HG02938 (cell line): ENCODE results near the gene SLC30A9.
A peak's percentile ranks its signal among the peaks of the same experiment; 100 is the strongest.

Experiments used
- ATAC-seq: cut with Tn5 transposase; IDR thresholded peaks from one replicate; pipeline ENCODE4 v1.9.1; 2021; ENCODE audit warnings: mild to moderate bottlenecking, moderate library complexity; ENCODE audit not compliant: unreplicated experiment

SLC30A9 gene

DNA sequence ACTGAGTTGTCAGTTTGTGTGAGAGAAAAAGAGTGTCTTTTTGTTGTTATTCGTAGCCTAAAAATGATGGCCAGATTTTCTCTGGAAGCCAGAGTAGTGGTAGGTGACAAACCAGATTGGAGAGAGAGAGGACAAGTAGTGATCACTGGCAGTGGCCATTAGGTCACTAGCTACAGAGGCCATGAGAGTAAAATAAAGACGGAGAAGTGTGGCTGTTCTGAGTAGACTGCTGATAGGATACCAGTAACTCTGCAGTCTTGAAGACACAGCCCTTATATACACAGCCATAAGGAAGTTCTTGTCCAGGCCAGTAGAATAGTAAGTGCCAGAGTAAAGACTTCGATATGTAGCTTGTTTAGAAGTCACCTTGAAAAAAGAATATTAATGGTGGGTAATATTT, 7.7 kb downstream of the SLC30A9 start:
- ATAC-seq, result no peak

DNA sequence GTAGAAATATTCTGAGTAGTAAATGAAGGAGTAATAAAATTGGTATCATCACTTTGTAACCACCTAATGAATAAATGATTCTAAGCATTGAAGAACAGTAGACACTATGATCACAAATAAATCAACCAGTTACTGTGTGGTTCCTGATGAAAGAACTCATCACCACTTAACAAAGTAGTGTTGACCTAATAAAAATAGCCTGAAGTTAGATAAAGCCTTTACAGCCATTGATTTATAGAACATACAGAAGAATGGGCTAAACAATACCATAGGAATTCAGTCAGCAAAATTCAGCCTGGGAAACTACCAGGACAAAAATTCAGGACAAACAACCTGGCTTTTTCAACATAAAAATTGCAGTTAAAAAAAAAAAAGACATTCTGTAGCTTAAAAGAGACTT, 9.0 kb downstream of the SLC30A9 start:
- no peak for ATAC-seq

DNA sequence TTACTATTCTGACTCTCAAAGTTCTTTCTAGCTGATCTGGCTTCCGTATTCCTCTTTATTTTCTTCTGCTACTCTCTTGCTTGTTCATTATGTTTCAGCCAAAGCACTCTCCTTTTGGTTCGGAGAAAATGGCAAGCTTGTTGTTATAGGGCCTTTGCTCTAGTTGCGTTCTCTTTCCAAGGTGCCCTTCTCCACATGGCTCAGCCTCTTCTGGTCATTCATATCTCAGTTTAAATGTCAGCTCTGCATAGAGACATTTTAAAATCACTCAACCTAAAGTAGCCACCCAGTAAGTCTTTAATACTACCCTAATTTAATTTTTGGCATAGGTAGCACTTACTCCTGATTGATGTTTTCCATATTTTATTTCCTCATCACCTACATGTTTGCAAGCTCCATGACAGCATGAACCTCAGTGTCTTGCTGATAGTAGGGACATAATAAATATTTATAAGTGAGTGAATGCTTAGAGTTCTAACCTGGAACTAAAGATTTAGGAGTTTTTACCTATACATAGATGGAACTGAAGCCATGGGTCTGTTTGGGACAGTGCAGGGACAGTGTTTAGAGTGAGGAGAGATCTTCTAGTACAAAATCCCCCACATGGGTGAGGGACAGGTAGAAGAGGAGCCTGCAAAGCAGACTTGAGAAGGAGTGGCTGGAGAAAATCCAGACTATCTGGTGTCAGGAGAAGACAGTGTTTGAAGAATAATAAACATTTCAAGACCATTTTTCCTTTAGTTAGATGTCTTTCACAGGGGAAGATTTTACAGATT, 17.9 kb downstream of the SLC30A9 start:
- no peak for ATAC-seq

DNA sequence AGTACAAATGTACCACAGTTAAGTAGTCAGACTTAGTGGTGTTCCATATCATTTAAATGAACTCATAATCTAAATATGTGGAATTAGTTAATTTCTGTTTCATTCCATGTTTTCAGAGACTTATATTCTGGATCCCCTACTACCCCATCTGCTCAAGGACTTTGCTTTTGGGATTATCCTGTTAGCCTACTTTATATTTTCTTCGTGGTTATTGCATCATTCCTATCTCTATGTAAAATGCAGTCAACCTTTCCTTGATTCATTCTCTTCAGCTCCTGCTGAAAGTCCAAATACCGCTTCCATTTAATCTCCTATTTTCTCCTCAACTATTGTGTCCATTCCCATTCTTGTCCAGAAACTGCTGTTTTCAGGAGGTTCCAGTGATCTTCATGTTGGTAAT, 25.1 kb downstream of the SLC30A9 start:
- no peak for ATAC-seq

DNA sequence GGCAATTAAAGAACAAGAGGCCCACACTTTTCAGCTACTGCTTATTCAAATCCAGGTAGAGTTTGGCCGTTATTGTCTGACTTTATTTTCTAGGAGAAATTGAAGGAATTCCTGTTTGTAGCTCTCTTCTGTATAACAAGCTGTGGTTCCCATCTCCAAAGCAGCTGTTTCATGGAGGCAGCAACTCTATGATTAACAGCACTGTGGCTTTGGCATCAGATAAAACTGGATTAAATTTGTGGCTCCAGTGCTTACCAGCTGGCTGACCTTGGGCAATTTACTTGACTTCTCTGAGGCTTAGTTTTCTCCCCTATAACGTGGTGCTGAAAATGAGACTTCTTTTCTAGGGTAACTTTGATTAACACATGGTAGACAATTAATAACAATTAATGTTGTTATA, 28.1 kb downstream of the SLC30A9 start:
- ATAC-seq, result no peak

DNA sequence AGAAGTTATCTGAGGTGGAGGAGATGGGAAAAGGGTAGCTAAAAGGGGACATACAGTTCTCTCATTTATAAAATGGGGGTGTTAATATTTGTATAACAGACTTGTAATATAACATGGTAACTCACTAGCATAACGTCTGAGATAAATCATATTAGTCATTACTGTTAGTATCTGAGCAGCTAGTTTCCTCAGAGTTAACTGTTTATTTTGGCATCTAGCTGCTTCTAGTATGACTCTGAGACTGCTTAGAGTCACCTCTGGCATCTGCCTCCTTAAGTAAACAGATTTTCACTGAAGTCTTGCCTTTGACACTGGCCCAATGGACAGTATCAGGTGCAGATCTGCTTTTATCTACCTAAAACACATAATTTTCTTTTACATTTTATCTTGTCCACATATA, 58.1 kb downstream of the SLC30A9 start:
- ATAC-seq, result no peak

DNA sequence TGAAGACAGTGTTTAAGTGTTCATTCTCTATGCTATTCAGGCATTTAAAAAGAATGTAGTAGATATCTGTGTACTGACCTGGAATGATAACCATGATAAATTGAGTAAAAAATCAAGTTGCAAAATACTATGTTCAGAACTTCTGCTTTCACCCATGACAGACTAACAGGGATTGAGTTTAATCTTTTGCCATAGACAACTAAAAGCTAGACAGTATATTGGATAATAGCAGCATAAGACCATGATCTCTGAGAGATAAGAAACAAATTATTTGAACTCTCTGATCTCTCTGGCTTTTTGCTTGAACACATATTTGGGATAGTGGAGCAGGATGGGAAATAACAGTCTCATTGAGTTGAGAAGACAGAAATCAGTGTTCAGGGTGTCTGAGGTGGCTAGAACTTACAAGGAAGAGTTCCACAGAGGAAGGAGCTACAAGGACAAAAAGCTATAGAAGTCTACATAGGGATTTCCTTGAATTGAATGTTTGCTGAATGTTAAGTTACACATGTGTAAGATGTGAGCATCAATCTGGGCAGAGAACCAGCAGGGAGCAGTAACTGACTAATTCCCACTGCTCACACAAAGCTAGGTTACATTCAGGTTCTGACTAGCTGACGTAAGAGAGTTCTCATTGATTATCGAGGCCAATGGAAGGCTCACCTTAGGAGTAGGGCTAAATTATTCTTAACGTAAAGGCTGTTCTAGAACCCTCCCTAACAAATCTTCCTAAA, 60.4 kb downstream of the SLC30A9 start:
- no peak for ATAC-seq

DNA sequence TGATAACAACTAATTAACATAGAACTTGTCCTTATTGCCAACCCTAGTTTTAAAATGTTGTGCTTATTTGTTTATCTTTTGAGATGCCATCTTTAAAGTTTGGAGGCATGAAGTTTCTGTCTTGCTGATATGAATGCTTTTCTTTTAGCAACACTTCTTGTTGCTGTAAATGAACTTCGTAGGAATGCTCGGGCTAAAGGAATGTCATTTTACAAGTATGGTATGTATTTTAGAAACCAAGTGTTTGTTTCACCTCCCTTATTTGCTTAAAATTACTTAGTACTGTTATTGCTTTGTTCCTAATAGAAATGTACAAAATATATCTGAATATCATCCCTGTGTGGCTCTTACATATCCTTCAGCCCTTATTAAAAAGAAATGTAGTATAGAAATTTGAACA, 76.1 kb downstream of the SLC30A9 start:
- ATAC-seq, result no peak

DNA sequence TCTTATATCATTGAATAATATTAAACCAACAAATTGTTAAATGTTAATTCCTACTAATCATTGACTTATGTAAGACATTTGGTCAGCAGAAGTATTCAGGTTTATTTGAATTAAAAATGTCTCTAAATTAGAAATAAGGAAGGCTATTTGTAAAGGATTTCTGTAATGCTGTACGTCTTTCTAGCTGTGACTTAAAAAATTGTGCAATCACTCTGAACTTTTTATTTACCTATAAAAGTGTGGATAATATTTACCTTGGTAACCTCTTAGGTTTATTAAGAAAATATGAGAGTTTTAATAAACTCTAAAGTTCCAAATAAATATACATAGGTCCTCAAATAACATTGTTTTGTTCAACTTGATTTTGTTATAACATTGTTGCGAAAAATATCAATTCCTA, 76.9 kb downstream of the SLC30A9 start:
- ATAC-seq, result no peak

DNA sequence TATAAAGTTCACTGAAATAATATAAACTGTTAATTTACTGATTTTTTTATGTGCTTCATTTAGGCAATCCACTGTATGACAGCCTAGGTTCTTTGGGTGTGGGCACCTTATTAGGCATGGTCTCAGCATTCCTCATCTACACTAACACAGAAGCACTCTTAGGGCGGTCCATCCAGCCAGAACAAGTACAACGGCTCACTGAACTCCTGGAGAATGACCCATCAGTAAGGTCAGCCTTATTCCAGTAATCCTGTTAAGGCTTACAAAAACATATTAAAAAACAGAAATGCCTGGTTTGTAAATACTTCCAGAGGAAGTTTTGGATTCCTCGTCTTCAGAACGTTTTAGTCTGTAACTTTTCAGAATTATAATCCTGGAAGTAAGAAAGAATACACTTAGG, 80.1 kb downstream of the SLC30A9 start:
- no peak for ATAC-seq

DNA sequence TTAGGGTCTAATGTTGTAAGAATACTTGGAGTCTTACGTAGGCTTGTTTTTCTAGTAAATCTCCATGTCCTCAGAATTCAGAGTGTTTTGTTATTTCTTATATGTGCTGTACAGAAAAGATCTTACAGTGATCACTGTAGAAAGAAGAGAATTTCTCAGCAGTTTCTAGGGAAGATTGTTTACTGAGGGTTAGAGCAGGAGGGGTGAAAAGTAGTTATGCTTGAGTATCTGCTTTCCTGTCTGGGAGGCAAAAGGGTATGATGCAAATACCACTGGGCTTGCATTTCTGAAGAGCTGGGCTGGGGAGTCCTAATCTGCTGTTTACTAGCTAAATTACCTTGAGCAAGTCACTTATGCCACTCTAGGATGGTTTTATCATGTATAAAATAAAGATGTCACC, 84.0 kb downstream of the SLC30A9 start:
- ATAC-seq, result no peak

DNA sequence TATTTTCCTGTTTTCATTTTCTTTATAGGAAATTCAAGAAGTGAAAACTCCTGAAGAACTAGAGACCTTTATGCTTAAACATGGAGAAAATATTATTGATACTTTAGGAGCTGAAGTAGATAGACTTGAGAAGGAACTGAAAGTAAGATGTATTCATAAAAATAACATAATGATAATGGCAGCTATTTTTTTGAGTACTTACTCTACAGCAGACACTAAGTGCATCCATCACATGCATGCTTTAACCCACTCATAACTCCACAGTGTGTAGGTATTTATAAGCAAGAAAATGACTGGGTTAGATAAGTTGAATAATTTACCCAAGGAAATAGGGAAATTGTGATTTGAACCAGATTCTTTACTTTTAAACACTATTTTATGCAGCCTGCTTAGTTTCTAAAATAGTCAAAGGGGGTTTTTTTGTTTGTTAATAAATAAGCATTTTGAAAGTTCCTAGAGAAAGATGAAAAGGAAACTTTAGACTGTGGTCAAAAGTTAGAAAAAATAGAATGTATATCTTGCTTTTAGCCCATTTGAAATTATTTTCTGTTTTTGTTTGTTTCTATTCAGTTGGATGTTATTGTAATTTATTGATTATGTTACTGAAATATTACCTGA, 88.0 kb downstream of the SLC30A9 start:
- ATAC-seq, result peak; percentile 95

DNA sequence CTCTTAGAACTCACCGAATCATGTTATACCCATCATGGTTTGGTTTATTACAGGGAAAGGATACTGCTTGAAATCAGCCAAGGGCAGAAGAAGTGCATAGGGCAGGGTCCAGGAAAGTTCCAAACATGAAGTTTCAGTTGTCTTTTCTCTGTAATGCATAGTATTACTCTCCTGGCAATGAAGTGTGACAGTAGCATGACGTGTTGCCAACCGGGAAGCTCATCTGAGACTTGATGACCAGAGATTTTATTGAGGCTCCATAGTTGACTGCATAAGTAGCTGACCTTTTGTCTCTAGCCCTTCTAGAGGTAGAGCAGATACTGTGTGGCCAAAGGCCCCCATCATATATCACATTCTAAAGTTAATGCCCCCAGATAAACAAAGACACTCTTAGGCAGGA, 90.0 kb downstream of the SLC30A9 start:
- peak; percentile 50 for ATAC-seq

DNA sequence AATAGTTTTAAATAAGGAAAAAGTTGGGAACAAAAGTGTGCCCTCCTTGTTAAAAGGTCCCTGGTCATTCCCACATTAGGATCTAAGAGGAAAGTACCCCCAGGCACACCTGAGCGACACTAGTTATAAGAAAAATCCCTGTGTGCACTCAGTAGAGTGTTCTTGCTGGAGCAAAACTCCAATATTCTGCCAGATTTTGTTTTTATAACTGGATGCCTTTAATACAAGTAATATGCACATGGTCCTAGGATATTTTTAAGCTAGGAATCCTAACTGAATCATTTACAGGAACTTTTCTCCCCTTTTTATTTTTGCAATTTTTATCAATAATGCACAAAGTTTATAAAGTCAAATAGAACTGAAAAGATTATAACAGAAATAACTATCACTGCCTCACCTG, 93.5 kb downstream of the SLC30A9 start:
- ATAC-seq, result no peak

DNA sequence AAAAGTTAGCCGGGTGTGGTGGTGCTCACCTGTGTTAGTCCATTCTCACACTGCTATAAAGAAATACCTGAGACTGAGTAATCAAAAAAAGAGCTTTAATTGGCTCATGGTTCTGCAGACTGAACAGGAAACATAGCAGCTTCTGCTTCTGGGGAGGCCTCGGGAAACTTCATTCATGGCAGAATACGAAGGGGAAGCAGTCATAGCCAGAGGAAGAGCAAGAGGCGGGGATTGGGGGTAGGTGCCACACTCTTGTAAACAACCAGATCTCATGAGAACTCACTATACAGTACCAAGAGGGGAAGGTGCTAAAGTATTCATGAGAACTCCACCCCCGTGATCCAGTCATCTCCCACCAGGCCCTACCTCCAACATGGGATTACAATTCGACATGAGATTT, 98.1 kb downstream of the SLC30A9 start:
- ATAC-seq, result no peak

DNA sequence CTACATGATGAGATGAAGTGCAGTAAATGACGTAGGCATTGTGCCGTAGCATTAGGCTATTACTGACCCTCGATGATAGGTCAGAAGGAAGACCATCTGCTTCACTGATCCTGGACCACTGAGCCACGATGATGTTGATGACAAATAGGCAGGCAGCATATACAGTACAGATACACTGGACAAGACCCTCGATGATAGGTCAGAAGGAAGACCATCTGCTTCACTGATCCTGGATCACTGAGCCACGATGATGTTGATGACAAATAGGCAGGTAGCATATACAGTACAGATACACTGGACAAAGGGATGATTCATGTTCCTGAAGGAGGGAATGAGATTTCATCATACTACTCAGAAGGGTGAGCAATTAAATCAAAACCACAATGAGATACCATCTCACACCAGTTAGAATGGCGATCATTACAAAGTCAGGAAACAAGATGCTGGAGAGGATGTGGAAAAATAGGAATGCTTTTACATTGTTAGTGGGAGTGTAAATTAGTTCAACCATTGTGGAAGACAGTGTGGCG, 111.2 kb downstream of the SLC30A9 start:
- ATAC-seq, result no peak

DNA sequence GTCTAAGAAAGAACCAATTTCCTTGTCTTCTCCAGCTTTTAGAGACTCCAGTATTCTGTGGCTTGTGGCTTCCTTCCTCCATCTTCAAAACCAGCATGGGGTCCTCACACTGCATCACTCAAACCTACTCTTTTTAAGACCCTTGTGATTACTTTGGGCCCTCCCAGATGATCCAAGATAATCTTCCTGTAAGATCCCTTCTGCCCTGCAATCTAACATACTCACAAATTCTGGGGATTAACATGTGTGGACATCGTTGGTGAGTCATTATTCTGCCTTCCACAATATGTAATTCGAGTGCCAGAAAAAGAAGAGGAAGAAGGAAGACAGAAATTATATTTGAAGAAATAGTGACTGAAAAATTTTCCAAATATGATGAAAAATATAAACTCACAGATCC, 114.2 kb downstream of the SLC30A9 start:
- no peak for ATAC-seq

DNA sequence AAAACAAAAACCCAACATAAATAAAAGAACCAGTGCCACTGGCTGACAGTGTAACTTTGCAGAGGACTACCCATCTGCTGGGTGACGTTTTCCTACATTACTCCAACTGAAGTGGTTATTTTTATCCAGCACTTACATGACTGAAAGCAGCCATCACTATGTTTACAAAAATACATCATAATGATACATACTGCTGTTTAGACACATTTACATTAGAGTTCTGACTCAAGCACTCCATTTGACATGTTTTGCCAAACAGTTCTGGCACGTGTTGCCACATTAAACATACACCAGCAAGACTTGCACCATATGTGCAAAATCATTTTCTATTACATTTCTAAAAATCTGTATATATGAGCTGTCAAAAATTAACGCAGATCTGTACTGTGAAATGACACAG, 122.5 kb downstream of the SLC30A9 start:
- ATAC-seq, result no peak

DNA sequence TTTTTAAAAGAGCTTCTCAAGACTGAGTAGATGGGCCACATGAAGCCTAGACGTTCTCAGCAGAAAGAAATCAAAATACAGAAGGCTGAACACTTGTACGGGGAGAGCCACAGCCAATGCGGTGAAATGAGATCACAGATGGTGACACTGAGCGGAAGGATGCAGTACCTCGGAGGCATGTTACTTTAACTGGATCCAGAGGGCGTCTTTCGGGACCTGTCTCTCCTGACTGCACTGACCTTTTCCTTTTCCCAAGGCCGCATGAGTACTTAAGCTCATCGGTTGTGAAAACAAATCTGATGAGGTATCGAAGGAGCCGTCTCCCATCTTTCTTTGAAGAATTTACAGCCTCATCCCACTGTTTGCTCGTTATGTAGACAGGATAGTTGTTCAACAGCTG, 129.6 kb downstream of the SLC30A9 start:
- ATAC-seq, result no peak

DNA sequence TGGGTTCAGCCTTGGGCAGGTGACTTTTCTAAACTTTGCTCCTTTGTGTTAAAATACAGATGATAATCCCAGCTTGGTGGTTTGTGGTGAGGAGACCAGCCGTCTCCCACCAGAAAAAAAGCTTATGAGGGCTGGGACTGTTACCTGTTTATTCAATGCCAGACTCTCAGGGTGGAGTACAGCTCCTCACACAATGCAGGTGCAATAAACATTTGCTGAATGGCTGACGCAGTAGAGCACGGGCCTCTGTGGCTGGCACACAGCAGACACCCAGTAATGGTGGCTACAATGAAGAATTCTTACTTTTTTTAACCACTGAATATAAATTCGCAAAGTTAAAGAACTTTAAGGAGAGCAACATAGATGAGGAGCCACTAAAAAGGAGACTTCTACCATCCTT, 131.9 kb downstream of the SLC30A9 start:
- ATAC-seq, result no peak

DNA sequence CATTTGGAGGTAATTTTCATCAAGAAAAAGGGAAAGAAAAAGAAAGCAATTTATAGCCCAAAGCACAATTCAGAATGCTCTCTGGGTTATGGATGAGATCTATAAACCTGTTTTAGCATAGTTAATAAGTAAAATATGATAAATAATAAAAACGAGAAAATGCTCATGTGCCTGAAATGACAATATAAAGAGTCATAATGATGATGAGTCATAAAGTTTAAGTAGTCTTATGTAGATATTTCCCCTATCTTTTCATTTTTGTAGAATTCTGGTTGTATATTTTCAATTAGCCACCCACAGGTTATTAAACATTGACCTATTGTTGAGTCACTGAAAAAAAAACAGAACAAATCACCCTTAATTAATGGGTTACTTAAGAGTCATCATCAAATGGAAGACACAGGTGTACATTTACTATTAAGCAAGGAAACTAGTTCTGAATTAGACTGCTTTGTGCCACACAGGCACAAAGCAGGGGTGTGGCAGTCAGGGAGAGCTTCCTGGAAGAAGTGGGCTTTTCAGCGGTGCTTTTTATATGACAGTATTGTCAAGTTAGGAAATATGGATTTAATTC, 132.8 kb downstream of the SLC30A9 start:
- no peak for ATAC-seq

DNA sequence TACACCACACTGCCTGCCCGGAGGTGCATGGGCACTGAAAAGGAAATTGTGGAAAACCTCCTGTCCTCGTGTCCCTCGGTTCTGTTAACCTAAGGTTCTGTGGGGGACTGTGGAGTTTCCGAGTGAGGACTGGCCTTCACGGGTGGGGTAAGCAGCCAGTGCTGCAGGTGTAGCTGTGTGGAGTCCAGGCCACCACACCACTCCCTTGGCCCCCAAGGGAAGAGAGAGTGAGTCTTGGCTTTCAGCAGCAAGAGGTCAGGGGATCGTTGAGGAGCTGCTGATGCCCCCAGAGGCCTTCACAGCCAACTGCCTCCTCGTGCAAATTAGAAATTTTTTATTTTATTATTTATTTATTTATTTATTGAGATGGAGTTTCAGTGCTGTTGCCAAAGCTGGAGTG, 141.8 kb downstream of the SLC30A9 start:
- ATAC-seq, result no peak
